Measurements from ENCODE around the gene EARS2.

EARS2 gene

GRCh38 chr16:23538919-23539278 lies 18.3 kb downstream of the EARS2 start:
- Histone ChIP-seq H3K27ac (ENCODE audit: low read depth, low read length, poor library complexity, severe bottlenecking) (no peak overlapping the region), H2AFZ (ENCODE audit: low read length) (no peak overlapping the region), H3K9ac (ENCODE audit: low read length) (no peak overlapping the region)

GRCh38 chr16:23537390-23537789 lies 19.8 kb downstream of the EARS2 start:
- Histone ChIP-seq H3K9me2 (ENCODE audit: low read depth, low read length) (no peaks in the 10 kb centered on the region), H3K4me1 (ENCODE audit: insufficient read depth, low read length, severe bottlenecking) (no peaks in the 10 kb centered on the region), H3K9me3 (ENCODE audit: low read length) (no peaks in the 10 kb centered on the region), H4K20me1 (ENCODE audit: insufficient read depth, low read length) (no peaks in the 10 kb centered on the region), H3F3A (ENCODE audit: insufficient read depth, low read length) (no peaks in the 10 kb centered on the region), H3K27ac (ENCODE audit: low read depth, low read length, poor library complexity, severe bottlenecking) (no peak overlapping the region), H3K4me3 (ENCODE audit: low read depth, low read length, poor library complexity, severe bottlenecking) (no peak overlapping the region), H3K36me3 (ENCODE audit: insufficient read depth, low read length) (peaks cover 80% of the 10 kb centered on the region), H3K4me2 (ENCODE audit: low read length) (no peak overlapping the region), H3K79me2 (ENCODE audit: insufficient read depth, low read length) (no peaks in the 10 kb centered on the region), H2AFZ (ENCODE audit: low read length) (no peak overlapping the region), H3K27me3 (ENCODE audit: insufficient read depth, low read length) (no peaks in the 10 kb centered on the region), H3K9ac (ENCODE audit: low read length) (no peak overlapping the region)
- TF ChIP-seq CTCF (IDR thresholded peaks at IDR 0.05; ENCODE audit: low read length), result no peak
- TF ChIP-seq EZH2 (IDR thresholded peaks at IDR 0.05; ENCODE audit: borderline replicate concordance, low read length), result no peak

More at GRCh38 chr16:23538919-23539278, 18.3 kb downstream of the EARS2 start:
- Histone ChIP-seq H3K9me2 (ENCODE audit: low read depth, low read length) (no peaks in the 10 kb centered on the region), H3F3A (ENCODE audit: insufficient read depth, low read length) (no peaks in the 10 kb centered on the region), H3K27me3 (ENCODE audit: insufficient read depth, low read length) (no peaks in the 10 kb centered on the region), H3K9me3 (ENCODE audit: low read length) (no peaks in the 10 kb centered on the region), H3K36me3 (ENCODE audit: insufficient read depth, low read length) (peaks cover 81% of the 10 kb centered on the region), H3K79me2 (ENCODE audit: insufficient read depth, low read length) (no peaks in the 10 kb centered on the region), H3K4me1 (ENCODE audit: insufficient read depth, low read length, severe bottlenecking) (no peaks in the 10 kb centered on the region), H3K4me3 (ENCODE audit: low read depth, low read length, poor library complexity, severe bottlenecking) (no peak overlapping the region), H4K20me1 (ENCODE audit: insufficient read depth, low read length) (no peaks in the 10 kb centered on the region), H3K4me2 (ENCODE audit: low read length) (no peak overlapping the region)
- TF ChIP-seq CTCF (IDR thresholded peaks at IDR 0.05; ENCODE audit: low read length), result no peak
- TF ChIP-seq EZH2 (IDR thresholded peaks at IDR 0.05; ENCODE audit: borderline replicate concordance, low read length), result no peak

- no peaks in the 10 kb centered on the region for H3F3A ChIP-seq (ENCODE audit: insufficient read depth, low read length)
- H4K20me1 ChIP-seq (ENCODE audit: insufficient read depth, low read length), result no peaks in the 10 kb centered on the region
- no peaks in the 10 kb centered on the region for H3K9me2 ChIP-seq (ENCODE audit: low read depth, low read length)
- no peak overlapping the region for H2AFZ ChIP-seq (ENCODE audit: low read length)
- H3K36me3 ChIP-seq (ENCODE audit: insufficient read depth, low read length), result peaks cover 82% of the 10 kb centered on the region
- H3K79me2 ChIP-seq (ENCODE audit: insufficient read depth, low read length), result no peaks in the 10 kb centered on the region
- no peak overlapping the region for H3K4me3 ChIP-seq (ENCODE audit: low read depth, low read length, poor library complexity, severe bottlenecking)
- H3K27ac ChIP-seq (ENCODE audit: low read depth, low read length, poor library complexity, severe bottlenecking), result no peak overlapping the region
- no peaks in the 10 kb centered on the region for H3K4me1 ChIP-seq (ENCODE audit: insufficient read depth, low read length, severe bottlenecking)
- TF ChIP-seq EZH2 (IDR thresholded peaks at IDR 0.05; ENCODE audit: borderline replicate concordance, low read length) (no peak), CTCF (IDR thresholded peaks at IDR 0.05; ENCODE audit: low read length) (no peak)
- H3K4me2 ChIP-seq (ENCODE audit: low read length), result no peak overlapping the region
- no peaks in the 10 kb centered on the region for H3K27me3 ChIP-seq (ENCODE audit: insufficient read depth, low read length)
- H3K9me3 ChIP-seq (ENCODE audit: low read length), result no peaks in the 10 kb centered on the region
- no peak overlapping the region for H3K9ac ChIP-seq (ENCODE audit: low read length)
These were observed 21.2 kb downstream of the EARS2 start for GRCh38 chr16:23535901-23536300.

All from OCI-LY1 (cell line).